KMS-11 (cell line): ENCODE measurements around the gene GINM1.
A peak's percentile ranks its signal among the peaks of the same experiment; 100 is the strongest.

Experiments
- H2AFZ ChIP-seq: fragments of 200-600 bp; sonication (generic); 2 replicates; pipeline ENCODE4 v1.6.1; 2016; ENCODE audit warnings: antibody characterized with exemption, mixed run types, low read depth
- H3K27ac ChIP-seq: fragments of 200-600 bp; sonication (generic); 2 replicates; pipeline ENCODE4 v1.6.1; 2016; ENCODE audit warnings: mild to moderate bottlenecking, mixed run types
- H3K27me3 ChIP-seq: fragments of 200-600 bp; sonication (generic); 2 replicates; pipeline ENCODE4 v1.6.1; 2017; ENCODE audit warnings: mild to moderate bottlenecking, low read depth, mixed run types, moderate library complexity; ENCODE audit not compliant: insufficient read depth
- H3K36me3 ChIP-seq: fragments of 200-600 bp; sonication (generic); 2 replicates; pipeline ENCODE4 v1.6.1; 2017; ENCODE audit warnings: mild to moderate bottlenecking, mixed run types; ENCODE audit not compliant: insufficient read depth
- H3K4me1 ChIP-seq: fragments of 200-600 bp; sonication (generic); 2 replicates; pipeline ENCODE4 v1.6.1; 2016; ENCODE audit warnings: mild to moderate bottlenecking, low read depth, mixed run types; ENCODE audit not compliant: poor library complexity, severe bottlenecking
- H3K4me2 ChIP-seq: fragments of 200-600 bp; sonication (generic); 2 replicates; pipeline ENCODE4 v1.7.0; 2016; ENCODE audit warnings: mild to moderate bottlenecking, mixed run types
- H3K4me3 ChIP-seq: fragments of 200-600 bp; sonication (generic); IDR thresholded peaks from 2 replicates; pipeline ENCODE4 v1.6.1; 2017; ENCODE audit warnings: low read depth, low read length, mixed read lengths; ENCODE audit not compliant: insufficient read depth
- H3K79me2 ChIP-seq: fragments of 200-600 bp; sonication (generic); 2 replicates; pipeline ENCODE4 v1.6.1; 2016; ENCODE audit warnings: low read depth, mixed run types; ENCODE audit not compliant: insufficient read depth
- H3K9ac ChIP-seq: fragments of 200-600 bp; sonication (generic); 2 replicates; pipeline ENCODE4 v1.6.1; 2016; ENCODE audit warnings: mild to moderate bottlenecking, mixed run types
- H4K20me1 ChIP-seq: fragments of 200-600 bp; sonication (generic); 2 replicates; pipeline ENCODE4 v1.6.1; 2016; ENCODE audit warnings: mild to moderate bottlenecking, mixed run types; ENCODE audit not compliant: insufficient read depth
- TF ChIP-seq, protein P1 (sequence below): fragments of 200-600 bp; sonication (generic); conservative IDR thresholded peaks from 2 replicates; pipeline ENCODE4 v1.6.1; 2017; ENCODE audit warnings: low read depth, mild to moderate bottlenecking, antibody characterized with exemption, low read length, moderate library complexity, mixed read lengths

GINM1 gene

GRCh38 chr6:149544646-149545257, 21.4 kb upstream of the GINM1 start:
- Histone ChIP-seq H3K27ac (no peak overlapping the region; the same call in 1 of the 2 replicates), H3K4me3 (no peak overlapping the region), H3K4me1 (peaks cover 7% of the 10 kb centered on the region), H3K27me3 (peaks cover 6% of the 10 kb centered on the region; the same call in 1 of the 2 replicates), H2AFZ (no peak overlapping the region), H3K79me2 (peaks cover 36% of the 10 kb centered on the region), H3K36me3 (no peaks in the 10 kb centered on the region), H3K4me2 (peak overlapping the region; percentile 68), H4K20me1 (no peaks in the 10 kb centered on the region), H3K9ac (peak overlapping the region; percentile 87; the same call in 1 of the 2 replicates)
- TF ChIP-seq, protein P1, sequence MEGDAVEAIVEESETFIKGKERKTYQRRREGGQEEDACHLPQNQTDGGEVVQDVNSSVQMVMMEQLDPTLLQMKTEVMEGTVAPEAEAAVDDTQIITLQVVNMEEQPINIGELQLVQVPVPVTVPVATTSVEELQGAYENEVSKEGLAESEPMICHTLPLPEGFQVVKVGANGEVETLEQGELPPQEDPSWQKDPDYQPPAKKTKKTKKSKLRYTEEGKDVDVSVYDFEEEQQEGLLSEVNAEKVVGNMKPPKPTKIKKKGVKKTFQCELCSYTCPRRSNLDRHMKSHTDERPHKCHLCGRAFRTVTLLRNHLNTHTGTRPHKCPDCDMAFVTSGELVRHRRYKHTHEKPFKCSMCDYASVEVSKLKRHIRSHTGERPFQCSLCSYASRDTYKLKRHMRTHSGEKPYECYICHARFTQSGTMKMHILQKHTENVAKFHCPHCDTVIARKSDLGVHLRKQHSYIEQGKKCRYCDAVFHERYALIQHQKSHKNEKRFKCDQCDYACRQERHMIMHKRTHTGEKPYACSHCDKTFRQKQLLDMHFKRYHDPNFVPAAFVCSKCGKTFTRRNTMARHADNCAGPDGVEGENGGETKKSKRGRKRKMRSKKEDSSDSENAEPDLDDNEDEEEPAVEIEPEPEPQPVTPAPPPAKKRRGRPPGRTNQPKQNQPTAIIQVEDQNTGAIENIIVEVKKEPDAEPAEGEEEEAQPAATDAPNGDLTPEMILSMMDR = no peak

DNA sequence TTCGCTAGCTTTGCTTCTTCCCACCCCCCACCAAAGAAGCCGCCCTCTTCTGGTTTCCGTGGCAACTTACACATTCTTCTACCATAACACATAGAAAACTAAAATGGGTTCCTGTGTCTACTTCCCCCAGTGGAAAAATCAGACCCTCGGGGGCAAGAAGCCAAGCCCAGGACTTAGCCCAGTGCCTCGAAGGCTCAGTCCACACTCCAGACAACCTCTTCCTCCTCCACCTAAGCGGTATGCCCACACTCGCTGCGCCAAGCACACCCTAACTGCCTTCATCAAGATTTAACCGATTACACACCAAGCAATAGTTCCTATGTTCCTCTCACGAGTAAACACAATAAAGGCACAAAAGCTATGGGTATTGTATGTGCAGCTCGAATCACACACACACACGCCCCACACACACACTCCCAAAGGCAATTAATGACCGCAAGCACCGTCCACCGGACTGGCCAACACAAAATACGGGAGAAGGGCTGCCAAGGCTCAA, 20.9 kb upstream of the GINM1 start:
- no peaks in the 10 kb centered on the region for H3K36me3 ChIP-seq
- H3K9ac ChIP-seq = peak overlapping the region; percentile 87
- H4K20me1 ChIP-seq = no peaks in the 10 kb centered on the region
- TF ChIP-seq, protein P1 = no peak
- H3K79me2 ChIP-seq = peaks cover 36% of the 10 kb centered on the region
- peaks cover 6% of the 10 kb centered on the region; the same call in 1 of the 2 replicates for H3K27me3 ChIP-seq
- H3K27ac ChIP-seq = peak overlapping the region; percentile 82
- H3K4me3 ChIP-seq = peak overlapping the region; percentile 50
- peak overlapping the region; percentile 95 for H2AFZ ChIP-seq
- peak overlapping the region; percentile 68 for H3K4me2 ChIP-seq
- peaks cover 7% of the 10 kb centered on the region for H3K4me1 ChIP-seq

GRCh38 chr6:149545754-149546471, 20.3 kb upstream of the GINM1 start, which contains the start of gene PPIL4:
PPIL4 (minus strand) TSS chr6:149546043; CDS start chr6:149546005, 38 bp downstream.
- Histone ChIP-seq H2AFZ (peak within 1 kb of the TSS; percentile 95), H3K27ac (peak within 1 kb of the TSS; percentile 82), H3K4me3 (peak within 1 kb of the TSS; percentile 50), H3K4me2 (peak within 1 kb of the TSS; percentile 84), H3K4me1 (peaks cover 7% of the 10 kb centered on the region), H3K27me3 (peaks cover 8% of the 10 kb centered on the region; the same call in 1 of the 2 replicates), H3K36me3 (no peaks in the 10 kb centered on the region), H3K9ac (peak within 1 kb of the TSS; percentile 87), H3K79me2 (peaks cover 36% of the 10 kb centered on the region), H4K20me1 (no peaks in the 10 kb centered on the region)
- TF ChIP-seq, protein P1 = peak; percentile 95

GRCh38 chr6:149551920-149552319, 14.3 kb upstream of the GINM1 start:
- Histone ChIP-seq H3K4me2 (no peak overlapping the region), H3K4me3 (no peak overlapping the region), H3K9ac (no peak overlapping the region), H3K79me2 (no peaks in the 10 kb centered on the region), H3K4me1 (no peaks in the 10 kb centered on the region), H3K36me3 (no peaks in the 10 kb centered on the region), H3K27ac (no peak overlapping the region), H3K27me3 (peaks cover 9% of the 10 kb centered on the region; the same call in 1 of the 2 replicates), H2AFZ (no peak overlapping the region), H4K20me1 (no peaks in the 10 kb centered on the region)
- TF ChIP-seq, protein P1 = no peak
